ENCODE measurements around the gene ERO1B.

- TF ChIP-seq CTCF (IDR thresholded peaks at IDR 0.05) (no peak), POLR2A (IDR thresholded peaks at IDR 0.05) (no peak)
Measured at GRCh38 chr1:236281198-236281653, 532 bp downstream of the ERO1B start.
